Suprapubic skin (tissue), 4 donors: ENCODE measurements around the gene CST4. TPM values are rescaled to one million over a fixed set of nuclear protein-coding genes. Genes with fewer than 3 reads are reported as not detected.

Experiments used
- DNase-seq, 2 donors: peaks; one replicate each; pipeline ENCODE4 v3.0.0-alpha.2; 2019; ENCODE audit warnings: low spot score in 2 of 2
- H3K27ac ChIP-seq: fragments of 200-600 bp; sonication (generic); one replicate; pipeline ENCODE4 v1.5.1; 2019
- H3K27me3 ChIP-seq: fragments of 200-600 bp; sonication (generic); one replicate; pipeline ENCODE4 v1.5.1; 2019
- H3K36me3 ChIP-seq: fragments of 200-600 bp; sonication (generic); one replicate; pipeline ENCODE4 v1.5.1; 2019
- H3K4me1 ChIP-seq: fragments of 200-600 bp; sonication (generic); one replicate; pipeline ENCODE4 v1.5.1; 2019
- H3K4me3 ChIP-seq: fragments of 200-600 bp; sonication (generic); one replicate; pipeline ENCODE4 v1.5.1; 2019; ENCODE audit warnings: mild to moderate bottlenecking
- H3K9me3 ChIP-seq: fragments of 200-600 bp; sonication (generic); one replicate; pipeline ENCODE4 v1.5.1; 2019
- EP300 ChIP-seq: sonication (generic); formaldehyde crosslinking; IDR thresholded peaks from one replicate; pipeline ENCODE4 v1.6.1; 2017; ENCODE audit warnings: antibody characterized with exemption
- POLR2A ChIP-seq, 2 donors: fragments of 450-650 bp; IDR thresholded peaks; one replicate each; pipeline ENCODE4 v1.6.1; 2017; ENCODE audit warnings: antibody characterized with exemption in 2 of 2, mild to moderate bottlenecking in 2 of 2, moderate library complexity in 2 of 2
- POLR2AphosphoS5 ChIP-seq, 3 donors: sonication (generic); formaldehyde crosslinking; IDR thresholded peaks; one replicate each; pipeline ENCODE4 v1.6.1; 2017; ENCODE audit warnings: antibody characterized with exemption in 3 of 3
- WGBS: methylation state at CpG from one replicate; pipeline ENCODE4 v1.1.5; 2018; 5-methylcytosine and 5-hydroxymethylcytosine counted together
- total RNA-seq, 4 donors: library from RNA; depleted of rRNA; stranded (reverse); fragments of >200 nt; gene quantifications; one replicate each; pipeline ENCODE4 v1.1.0, GENCODE V29; 2016
- TF ChIP-seq, protein P1 (sequence below), 2 donors: fragments of 200-600 bp in 1 of 2; fragments of 450-650 bp in 1 of 2; sonication (generic) in 1 of 2; IDR thresholded peaks; one replicate each; pipeline ENCODE4 v1.5.1; 2016 to 2019; ENCODE audit warnings: antibody characterized with exemption in 2 of 2, mild to moderate bottlenecking in 1 of 2, moderate library complexity in 1 of 2

The CST4 gene
- total RNA-seq, 4 donors from 2014 or later, result not detected

DNA sequence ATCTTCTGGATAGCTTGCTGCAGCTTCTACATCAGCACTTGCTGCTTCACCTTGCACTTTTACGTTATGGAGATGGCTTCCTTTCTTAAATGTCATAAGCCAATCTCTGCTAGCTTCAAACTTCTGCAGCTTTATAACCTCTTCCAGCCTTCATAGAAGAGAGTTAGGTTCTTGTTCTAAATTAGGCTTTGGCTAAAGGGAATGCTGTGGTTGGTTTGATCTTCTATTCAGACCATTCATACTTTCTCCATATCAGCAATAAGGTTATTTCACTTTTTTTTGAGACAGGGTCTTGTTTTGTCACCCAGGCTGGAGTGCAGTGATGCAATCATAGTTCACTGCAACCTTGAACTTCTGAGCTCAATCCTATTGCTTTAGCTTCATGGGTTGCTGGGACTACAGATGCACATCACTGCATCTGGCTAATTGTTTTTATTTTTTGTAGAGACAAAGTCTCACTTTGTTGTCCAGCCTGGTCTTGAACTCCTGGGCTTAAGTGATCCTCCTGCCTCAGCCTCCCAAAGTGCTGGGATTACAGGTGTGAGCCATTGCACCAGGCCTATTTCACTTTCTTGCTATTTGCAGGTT lies 38.9 kb downstream of the CST4 start:
- no peak for DNase-seq
- Histone ChIP-seq H3K4me3 (no peak overlapping the region), H3K4me1 (peaks cover 20% of the 10 kb centered on the region), H3K27me3 (no peaks in the 10 kb centered on the region), H3K36me3 (no peaks in the 10 kb centered on the region), H3K9me3 (no peaks in the 10 kb centered on the region), H3K27ac (no peak overlapping the region)
- no peak for TF ChIP-seq EP300
- TF ChIP-seq, protein P1, sequence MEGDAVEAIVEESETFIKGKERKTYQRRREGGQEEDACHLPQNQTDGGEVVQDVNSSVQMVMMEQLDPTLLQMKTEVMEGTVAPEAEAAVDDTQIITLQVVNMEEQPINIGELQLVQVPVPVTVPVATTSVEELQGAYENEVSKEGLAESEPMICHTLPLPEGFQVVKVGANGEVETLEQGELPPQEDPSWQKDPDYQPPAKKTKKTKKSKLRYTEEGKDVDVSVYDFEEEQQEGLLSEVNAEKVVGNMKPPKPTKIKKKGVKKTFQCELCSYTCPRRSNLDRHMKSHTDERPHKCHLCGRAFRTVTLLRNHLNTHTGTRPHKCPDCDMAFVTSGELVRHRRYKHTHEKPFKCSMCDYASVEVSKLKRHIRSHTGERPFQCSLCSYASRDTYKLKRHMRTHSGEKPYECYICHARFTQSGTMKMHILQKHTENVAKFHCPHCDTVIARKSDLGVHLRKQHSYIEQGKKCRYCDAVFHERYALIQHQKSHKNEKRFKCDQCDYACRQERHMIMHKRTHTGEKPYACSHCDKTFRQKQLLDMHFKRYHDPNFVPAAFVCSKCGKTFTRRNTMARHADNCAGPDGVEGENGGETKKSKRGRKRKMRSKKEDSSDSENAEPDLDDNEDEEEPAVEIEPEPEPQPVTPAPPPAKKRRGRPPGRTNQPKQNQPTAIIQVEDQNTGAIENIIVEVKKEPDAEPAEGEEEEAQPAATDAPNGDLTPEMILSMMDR (IDR thresholded peaks at IDR 0.05), result no peak
- WGBS, result 96% methylated on average over 1 of the region's 1 CpG

DNA sequence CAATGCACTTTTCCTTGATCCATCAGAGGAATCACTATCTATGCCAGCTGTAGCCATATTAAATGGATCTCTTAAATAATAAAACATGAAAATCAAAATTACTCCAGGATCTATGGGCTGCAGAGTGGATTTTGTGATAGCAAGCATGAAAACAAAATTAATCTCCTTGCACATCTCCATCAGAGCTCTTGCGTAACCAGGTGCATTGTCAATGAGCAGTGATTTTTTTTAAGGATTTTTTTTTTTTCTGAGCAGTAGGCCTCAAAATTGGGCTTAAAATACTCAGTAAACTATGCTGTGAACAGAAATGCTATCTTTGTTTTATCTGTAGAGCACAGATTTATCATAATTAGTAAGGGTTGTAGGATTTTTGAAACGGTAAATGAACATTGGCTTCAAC lies 39.6 kb downstream of the CST4 start:
- H3K27me3 ChIP-seq, result no peaks in the 10 kb centered on the region
- H3K4me3 ChIP-seq, result no peak overlapping the region
- no peak for DNase-seq
- WGBS, result 91% methylated on average over 2 of the region's 2 CpGs
- peaks cover 13% of the 10 kb centered on the region for H3K4me1 ChIP-seq
- no peak overlapping the region for H3K27ac ChIP-seq
- H3K9me3 ChIP-seq, result no peaks in the 10 kb centered on the region
- TF ChIP-seq EP300 (no peak), POLR2AphosphoS5 (IDR thresholded peaks at IDR 0.05) (no peak), POLR2A (IDR thresholded peaks at IDR 0.05) (no peak)
- TF ChIP-seq, protein P1 (IDR thresholded peaks at IDR 0.05), result no peak
- no peaks in the 10 kb centered on the region for H3K36me3 ChIP-seq

DNA sequence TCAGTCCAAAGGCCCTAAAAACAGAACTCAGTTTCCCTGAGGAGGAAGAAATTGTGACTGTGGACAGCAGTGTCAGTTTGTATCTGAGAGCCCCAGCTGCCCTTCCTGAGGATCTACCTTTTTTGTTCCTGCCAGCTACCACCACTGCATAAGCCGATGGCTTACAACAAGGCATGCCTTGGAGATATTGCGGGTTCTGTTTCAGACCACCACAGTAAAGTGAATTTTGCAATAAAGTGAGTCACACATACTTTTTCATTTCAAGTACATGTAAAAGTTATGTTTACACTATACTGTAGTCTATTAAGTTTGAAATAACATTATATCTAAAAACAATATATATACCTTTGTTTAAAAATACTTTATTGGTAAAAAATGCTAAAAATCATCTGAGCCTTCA lies 41.5 kb downstream of the CST4 start:
- H3K9me3 ChIP-seq, result no peaks in the 10 kb centered on the region
- H3K27me3 ChIP-seq, result no peaks in the 10 kb centered on the region
- no peak overlapping the region for H3K4me3 ChIP-seq
- no peaks in the 10 kb centered on the region for H3K36me3 ChIP-seq
- H3K4me1 ChIP-seq, result peaks cover 4% of the 10 kb centered on the region
- WGBS, result 89% methylated on average over 2 of the region's 2 CpGs
- H3K27ac ChIP-seq, result no peak overlapping the region
- no peak for DNase-seq
- TF ChIP-seq POLR2AphosphoS5 (IDR thresholded peaks at IDR 0.05), result no peak
- TF ChIP-seq, protein P1 (IDR thresholded peaks at IDR 0.05), result no peak
- no peak for TF ChIP-seq EP300
- no peak for TF ChIP-seq POLR2A (IDR thresholded peaks at IDR 0.05)

DNA sequence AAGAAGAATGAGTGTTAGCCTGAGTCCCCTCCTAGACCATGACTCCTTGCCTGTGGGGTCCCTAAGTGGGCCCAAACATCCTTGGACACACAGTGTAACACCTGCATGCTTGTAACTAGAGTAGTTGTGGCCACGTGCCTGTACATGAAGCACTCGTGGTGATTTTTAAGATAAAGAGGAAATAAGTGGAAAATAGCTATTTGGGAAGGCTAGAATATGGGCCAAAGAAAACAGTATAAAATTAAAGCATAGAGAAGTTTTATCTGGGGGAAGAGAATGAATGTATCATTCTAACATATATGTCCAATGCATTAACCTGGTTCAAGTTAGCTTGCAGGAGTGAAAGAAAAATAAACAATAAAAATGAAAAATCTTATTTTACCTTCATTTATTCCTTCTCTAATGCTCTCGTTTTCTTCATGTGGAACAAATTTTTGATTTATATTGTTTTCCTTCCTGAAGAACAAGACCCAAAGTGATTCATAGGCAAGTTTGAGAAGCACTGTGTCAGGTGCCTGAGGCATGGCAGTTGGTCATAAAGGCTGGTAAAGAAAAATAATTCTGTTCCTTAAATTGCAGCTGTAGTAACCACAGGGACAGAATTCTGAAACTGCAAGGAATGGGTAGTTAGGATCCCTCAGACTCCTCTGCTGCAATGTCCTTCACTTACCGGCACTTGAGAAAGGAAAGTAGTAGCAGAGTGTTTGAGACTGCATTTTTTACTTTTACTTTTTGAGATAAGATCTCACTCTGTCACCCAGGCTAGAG lies 42.5 kb downstream of the CST4 start:
- no peak for DNase-seq
- no peaks in the 10 kb centered on the region for H3K36me3 ChIP-seq
- peaks cover 15% of the 10 kb centered on the region for H3K4me1 ChIP-seq
- H3K27ac ChIP-seq, result no peak overlapping the region
- H3K9me3 ChIP-seq, result no peaks in the 10 kb centered on the region
- H3K4me3 ChIP-seq, result no peak overlapping the region
- WGBS, result 58% methylated on average over 4 of the region's 4 CpGs
- H3K27me3 ChIP-seq, result no peaks in the 10 kb centered on the region
- TF ChIP-seq, protein P1 (IDR thresholded peaks at IDR 0.05), result no peak
- TF ChIP-seq POLR2AphosphoS5 (IDR thresholded peaks at IDR 0.05), result no peak
- no peak for TF ChIP-seq POLR2A (IDR thresholded peaks at IDR 0.05)
- no peak for TF ChIP-seq EP300

DNA sequence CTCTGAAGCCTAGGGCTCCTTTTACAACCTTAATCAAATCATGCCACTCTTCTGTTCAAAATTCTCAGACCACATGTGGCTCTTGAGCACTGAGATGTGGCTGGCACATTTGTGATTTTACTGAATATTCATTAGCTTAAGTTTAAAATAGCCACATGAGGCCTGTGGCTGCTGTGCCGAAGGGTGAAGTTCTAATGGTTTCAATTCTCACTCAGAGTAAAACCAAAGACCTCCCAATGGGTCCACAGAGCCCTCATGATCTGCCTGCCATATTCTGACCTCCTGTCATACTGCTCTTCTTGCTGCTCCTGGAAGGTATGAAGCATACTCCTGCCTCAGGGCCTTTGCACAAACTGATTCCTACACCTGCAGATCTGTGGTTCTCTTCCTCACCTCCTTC lies 43.3 kb downstream of the CST4 start:
- DNase-seq, result no peak
- WGBS, result 87% methylated on average over 1 of the region's 1 CpG
- no peaks in the 10 kb centered on the region for H3K27me3 ChIP-seq
- peaks cover 16% of the 10 kb centered on the region for H3K4me1 ChIP-seq
- H3K9me3 ChIP-seq, result no peaks in the 10 kb centered on the region
- no peak overlapping the region for H3K27ac ChIP-seq
- TF ChIP-seq, protein P1 (IDR thresholded peaks at IDR 0.05), result no peak
- TF ChIP-seq POLR2A (IDR thresholded peaks at IDR 0.05) (no peak), EP300 (no peak), POLR2AphosphoS5 (IDR thresholded peaks at IDR 0.05) (no peak)
- no peaks in the 10 kb centered on the region for H3K36me3 ChIP-seq
- H3K4me3 ChIP-seq, result no peak overlapping the region
